Hepatocyte (in vitro differentiated cells): Measurements from ENCODE around the gene HOXD3.

ENCODE experiments used
- EZH2phosphoT487 ChIP-seq: fragments of 200-600 bp; sonication (generic); IDR thresholded peaks from one replicate; pipeline ENCODE4 v1.6.1; 2018; ENCODE audit warnings: antibody characterized with exemption, mild to moderate bottlenecking, low read depth, moderate library complexity; ENCODE audit not compliant: unreplicated experiment, severe bottlenecking
- TF ChIP-seq, protein P1 (sequence below): fragments of 200-600 bp; sonication (generic); IDR thresholded peaks from 2 replicates; pipeline ENCODE4 v1.5.1; 2016; ENCODE audit warnings: antibody characterized with exemption, mild to moderate bottlenecking; ENCODE audit not compliant: poor library complexity

DNA sequence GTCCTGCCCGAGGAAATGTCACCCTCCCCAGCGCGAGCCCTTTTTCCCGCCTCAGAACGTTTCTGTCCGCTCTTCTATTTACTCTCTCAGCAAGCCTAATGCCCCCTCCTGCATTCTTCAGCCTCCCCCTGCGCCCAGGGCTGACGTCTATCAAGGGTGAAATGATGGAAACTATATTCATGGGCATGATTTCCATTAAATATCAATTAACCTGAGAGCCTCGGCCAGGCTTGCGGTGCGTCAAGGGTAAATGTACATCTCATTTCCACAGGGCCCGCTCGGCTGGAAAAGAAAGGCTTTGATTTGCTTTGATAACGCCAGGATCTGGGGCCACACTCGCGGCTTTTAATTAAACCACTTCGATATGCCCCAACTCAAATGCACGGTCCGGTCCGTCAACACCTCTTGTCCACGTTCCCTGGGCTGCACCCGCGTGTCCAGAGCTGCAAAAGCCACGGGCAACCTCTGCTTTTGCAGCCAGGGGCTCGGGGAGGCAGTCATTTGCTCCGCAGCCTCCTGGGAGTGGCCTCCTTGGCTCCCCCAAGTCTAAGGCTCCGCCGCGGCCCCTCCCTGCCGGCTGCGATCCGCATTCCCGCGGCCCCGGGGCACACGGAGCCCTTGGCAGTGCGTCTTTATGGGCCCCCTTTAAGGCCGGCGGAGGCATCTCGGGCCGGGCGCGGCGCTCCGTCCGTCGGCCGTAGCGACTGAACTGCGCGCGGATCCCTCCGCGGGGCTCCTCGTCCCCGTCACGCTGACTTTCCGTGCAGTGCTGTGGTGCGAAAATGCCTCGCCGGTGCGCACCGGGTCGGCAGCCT lies 27.9 kb upstream of the HOXD3 start, which contains the start of gene HOXD8:
- TF ChIP-seq, protein P1, sequence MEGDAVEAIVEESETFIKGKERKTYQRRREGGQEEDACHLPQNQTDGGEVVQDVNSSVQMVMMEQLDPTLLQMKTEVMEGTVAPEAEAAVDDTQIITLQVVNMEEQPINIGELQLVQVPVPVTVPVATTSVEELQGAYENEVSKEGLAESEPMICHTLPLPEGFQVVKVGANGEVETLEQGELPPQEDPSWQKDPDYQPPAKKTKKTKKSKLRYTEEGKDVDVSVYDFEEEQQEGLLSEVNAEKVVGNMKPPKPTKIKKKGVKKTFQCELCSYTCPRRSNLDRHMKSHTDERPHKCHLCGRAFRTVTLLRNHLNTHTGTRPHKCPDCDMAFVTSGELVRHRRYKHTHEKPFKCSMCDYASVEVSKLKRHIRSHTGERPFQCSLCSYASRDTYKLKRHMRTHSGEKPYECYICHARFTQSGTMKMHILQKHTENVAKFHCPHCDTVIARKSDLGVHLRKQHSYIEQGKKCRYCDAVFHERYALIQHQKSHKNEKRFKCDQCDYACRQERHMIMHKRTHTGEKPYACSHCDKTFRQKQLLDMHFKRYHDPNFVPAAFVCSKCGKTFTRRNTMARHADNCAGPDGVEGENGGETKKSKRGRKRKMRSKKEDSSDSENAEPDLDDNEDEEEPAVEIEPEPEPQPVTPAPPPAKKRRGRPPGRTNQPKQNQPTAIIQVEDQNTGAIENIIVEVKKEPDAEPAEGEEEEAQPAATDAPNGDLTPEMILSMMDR: no peak
- TF ChIP-seq EZH2phosphoT487: no peak
